ENCODE data around the gene OGA.

DNA sequence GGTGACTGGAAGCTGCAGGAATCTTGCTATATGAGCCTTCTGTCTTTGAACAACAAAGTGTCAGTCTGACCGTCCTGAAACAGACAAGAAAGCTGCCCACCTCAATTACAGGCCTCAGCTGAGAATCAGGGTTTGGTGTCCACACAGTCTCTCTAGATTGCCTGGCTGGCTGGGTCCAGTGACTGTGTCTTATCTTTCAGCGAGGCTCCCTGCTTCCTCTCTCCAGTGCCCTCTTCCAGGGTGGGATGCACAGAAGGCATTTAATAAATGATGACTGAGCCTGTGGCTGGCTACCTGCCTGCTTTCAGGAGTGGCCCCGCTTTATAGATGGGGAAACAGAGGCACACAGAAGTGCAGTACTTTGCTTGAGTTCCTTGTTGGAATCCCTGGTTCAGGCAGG, 69.7 kb downstream of the OGA start:
- TF ChIP-seq EZH2 (IDR thresholded peaks at IDR 0.05) (no peak), POLR2AphosphoS5 (IDR thresholded peaks at IDR 0.05; ENCODE audit: borderline replicate concordance, low read depth, low read length) (no peak)
